Activated CD8-positive, alpha-beta memory T cell treated with anti-CD3 and anti-CD28 coated beads, Interleukin-2, amount 50 U/mL, for 1 hour (primary cell): ENCODE results near the gene CDH22.

ENCODE experiments used
- DNase-seq: peaks from one replicate; pipeline ENCODE4 v3.0.0-alpha.2; 2020; ENCODE audit errors: extremely low read depth

CDH22 gene

GRCh38 chr20:46195264-46196036 is 112.8 kb downstream of the CDH22 start:
- DNase-seq = no peak

GRCh38 chr20:46194409-46194808 is 113.9 kb downstream of the CDH22 start:
- no peak for DNase-seq

- DNase-seq = no peak
Measured at GRCh38 chr20:46192376-46192944, 115.8 kb downstream of the CDH22 start.

GRCh38 chr20:46191611-46192010 is 116.7 kb downstream of the CDH22 start:
- no peak for DNase-seq

DNA sequence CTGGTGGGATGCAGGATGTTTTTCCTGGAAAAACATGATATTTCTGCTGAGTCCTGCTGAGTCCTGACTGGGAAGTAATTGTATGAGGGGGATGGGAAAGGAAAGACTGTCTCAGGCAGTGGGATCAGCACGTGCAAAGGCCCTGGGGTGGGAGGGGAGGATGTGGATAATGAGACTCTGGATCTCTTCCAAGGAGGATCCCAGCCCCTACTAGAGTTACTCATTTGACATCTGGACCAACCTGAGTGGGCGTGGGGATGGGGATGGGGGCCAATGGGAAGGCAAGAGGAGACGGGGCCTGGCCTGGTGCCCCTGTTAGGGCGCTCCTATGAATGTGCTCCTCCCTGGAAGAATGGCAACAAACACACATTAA is 117.1 kb downstream of the CDH22 start:
- no peak for DNase-seq

DNA sequence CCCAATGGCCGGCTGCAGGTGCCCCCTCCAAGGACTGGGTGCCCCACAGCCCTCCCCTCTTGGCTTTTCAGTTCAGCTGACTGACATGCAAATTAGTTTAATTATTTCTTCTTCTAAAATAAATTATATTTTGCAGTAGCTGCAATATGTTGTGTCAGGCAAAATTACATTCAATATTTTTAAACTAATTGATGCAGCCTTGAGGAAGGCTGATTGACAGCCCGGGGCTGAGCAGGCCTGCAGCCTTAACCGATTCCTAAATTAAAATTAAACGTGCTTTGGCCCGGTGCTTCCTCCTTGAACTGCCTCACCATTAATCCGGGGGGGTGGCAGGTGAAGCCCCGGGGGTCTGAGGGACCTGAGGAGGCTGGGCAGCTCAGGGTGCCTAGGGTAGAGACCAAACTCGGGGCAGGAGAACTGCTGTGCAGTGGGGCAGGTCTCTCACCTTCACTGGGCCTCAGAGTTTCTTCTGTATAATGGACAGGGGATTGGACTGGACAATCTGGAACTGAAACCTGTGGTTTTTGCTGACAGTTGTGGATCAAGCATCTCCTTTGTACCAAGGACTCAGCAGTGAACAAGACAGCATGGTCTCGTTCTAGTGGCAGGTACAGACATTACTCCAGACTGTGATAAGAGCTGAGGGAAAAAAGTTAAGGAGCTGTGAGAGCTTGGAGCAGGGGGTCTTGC is 117.7 kb downstream of the CDH22 start:
- DNase-seq = no peak

GRCh38 chr20:46188866-46189541 is 119.3 kb downstream of the CDH22 start:
- no peak for DNase-seq

DNA sequence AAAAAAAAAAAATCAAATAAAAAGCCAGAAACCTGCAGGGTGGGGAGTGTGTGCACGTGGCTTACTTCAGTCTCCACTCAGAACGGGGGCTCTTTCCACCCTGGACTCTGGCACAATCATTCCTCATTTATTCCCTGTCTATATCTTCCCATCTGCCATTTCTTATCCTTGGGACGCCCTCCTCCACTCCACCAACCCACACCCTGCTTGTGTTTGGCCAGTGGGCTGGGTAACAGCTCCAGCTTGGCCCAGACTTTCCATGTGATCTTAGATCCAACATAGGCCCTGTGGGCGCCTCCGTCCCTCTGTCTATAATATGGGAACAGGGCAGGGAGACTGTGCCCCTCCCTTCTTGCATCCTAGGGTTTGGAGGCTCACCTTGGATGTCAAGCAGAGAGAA is 122.1 kb downstream of the CDH22 start:
- no peak for DNase-seq

- no peak for DNase-seq
Measured at GRCh38 chr20:46185353-46185752, 122.9 kb downstream of the CDH22 start.

DNA sequence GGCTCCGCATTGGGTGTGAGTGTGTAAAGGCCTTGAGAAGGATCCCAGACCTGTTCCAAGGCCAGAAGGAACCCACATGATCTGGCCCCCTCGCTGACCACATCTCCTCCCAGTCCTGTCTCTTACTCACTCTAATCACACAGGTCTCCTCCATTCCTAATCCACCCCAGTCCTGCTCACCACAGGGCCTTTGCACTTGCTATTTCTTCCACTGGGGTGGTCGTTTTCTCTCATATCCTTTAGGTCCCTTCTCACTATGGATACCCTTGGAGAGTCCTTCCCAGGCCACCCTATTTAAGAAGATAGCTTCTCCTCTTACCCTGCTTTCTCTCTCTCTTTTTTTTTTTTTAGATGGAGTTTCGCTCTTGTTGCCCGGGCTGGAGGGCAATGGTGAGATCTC is 124.5 kb downstream of the CDH22 start:
- DNase-seq = no peak

- no peak for DNase-seq
Measured at GRCh38 chr20:46182276-46183200, 125.8 kb downstream of the CDH22 start.

GRCh38 chr20:46179862-46180261 is 128.4 kb downstream of the CDH22 start:
- no peak for DNase-seq

- DNase-seq = no peak
Measured at GRCh38 chr20:46178891-46179290, 129.4 kb downstream of the CDH22 start.

- no peak for DNase-seq
Measured at GRCh38 chr20:46177768-46178167, 130.5 kb downstream of the CDH22 start.

DNA sequence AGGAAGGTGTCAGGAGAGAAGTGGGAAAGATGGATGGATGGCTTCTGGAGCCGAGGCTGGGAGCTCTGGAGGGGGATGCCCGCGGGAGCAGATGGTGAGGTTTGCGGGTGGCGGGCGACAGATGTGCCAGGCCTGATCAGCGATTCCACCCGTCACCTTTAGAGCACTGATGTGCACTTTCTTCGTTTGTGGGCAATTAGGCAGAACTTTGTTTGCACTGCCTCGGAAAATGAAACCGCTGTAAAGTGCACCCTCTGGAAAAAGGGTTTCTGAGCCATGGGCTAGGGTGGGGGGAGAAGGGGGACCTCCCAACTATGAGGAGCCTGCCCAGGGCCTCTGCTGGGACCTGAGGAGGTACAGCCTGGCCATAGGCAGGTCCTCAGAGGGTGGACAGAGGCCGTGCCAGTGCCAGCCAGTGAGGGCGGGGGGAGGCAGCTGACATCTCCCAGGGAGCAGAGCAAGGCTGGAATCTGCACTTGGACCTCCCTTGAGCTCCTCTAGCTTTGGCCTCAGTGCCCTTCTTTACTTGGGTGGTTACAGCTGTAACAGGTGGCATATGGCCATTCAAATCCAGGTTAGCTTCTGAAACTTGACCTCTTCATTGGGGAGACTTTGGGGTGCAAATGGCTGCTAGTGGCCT is 131.4 kb downstream of the CDH22 start:
- DNase-seq = no peak

DNA sequence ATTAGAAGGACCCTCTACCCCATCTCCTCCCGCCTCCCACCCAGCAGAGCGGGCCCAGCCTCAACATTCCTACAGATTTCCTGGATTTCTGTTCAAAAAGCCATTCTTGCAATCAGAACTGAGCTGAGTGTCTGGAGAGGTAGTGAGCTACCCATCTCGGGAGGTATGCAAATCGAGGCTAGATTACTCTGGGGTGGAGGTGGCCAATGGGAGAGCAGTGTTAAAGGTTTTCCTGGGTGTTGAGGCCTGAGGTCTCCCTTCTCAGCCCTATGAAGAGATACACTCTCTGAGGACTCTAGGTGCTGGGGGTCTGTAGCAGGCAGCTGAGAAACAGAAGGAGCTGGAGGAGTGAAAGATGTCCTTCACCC is 133.2 kb downstream of the CDH22 start:
- DNase-seq = no peak

DNA sequence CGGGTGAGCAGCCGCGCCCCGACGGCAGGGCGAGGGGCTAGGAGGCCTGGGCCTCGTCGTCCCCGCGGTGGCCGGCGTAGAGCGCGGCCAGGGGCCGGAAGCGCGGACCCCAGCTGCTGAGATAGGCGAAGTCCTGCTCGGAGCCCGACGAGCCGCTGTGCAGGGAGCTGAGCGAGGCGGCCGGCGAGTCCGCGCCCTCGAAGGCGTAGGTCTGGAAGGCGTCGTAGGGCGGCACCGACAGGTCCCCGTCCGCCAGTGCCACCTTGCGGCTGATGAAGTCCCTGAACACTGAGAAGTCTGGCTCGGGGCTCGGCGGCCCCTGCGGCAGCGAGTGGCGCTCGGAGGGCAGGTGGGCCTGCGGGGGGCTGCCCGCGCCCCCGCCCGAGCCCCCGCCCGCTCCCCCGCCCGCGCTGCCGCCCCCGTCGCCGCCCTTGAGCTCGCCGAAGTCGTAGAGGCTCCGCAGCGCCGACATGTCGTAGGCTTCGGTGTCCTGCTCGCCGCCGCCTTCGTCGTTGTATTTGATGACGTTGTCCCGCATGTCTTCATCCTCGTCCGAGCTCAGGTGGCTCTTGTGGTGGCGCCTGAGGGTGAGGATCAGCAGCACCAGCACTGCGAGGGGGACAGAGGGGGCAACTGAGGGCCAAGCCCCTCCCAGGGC is 133.7 kb downstream of the CDH22 start:
- DNase-seq = peak; percentile 17

- DNase-seq = no peak
Measured at GRCh38 chr20:46173652-46174468, 134.4 kb downstream of the CDH22 start.

DNA sequence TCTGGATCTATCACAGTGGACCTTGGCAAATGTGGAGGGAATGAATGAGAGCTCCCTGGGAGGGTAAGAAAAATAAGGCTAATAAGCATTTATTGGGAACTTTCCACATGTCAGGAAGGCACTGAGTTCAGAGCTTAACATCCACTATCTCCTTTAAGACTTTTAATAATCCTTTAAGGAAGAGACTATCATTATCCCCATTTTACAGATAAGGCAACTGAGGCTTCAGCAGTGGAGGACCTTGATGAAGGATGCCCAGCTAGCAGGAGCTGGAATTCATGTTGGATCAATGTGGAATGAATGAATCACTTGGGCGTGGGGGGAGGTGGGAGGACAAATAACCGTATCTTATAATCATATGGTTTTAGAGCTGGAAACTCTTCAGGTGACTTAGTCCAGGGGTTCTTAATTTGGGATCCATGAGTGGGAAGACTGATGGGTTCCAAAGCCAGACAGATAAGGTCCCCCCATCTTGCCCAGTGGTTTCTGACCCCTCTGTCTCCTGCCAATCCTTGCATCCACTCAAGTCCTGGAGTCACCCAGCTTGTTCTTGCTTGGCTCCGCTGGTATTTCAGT is 135.2 kb downstream of the CDH22 start:
- DNase-seq = no peak
